HG03060 (cell line): ENCODE data around the gene DNAJB11.

ENCODE experiments used
- ATAC-seq: cut with Tn5 transposase; IDR thresholded peaks from one replicate; pipeline ENCODE4 v1.9.1; 2021; ENCODE audit warnings: low read depth, moderate number of reproducible peaks; ENCODE audit not compliant: unreplicated experiment

The DNAJB11 gene

DNA sequence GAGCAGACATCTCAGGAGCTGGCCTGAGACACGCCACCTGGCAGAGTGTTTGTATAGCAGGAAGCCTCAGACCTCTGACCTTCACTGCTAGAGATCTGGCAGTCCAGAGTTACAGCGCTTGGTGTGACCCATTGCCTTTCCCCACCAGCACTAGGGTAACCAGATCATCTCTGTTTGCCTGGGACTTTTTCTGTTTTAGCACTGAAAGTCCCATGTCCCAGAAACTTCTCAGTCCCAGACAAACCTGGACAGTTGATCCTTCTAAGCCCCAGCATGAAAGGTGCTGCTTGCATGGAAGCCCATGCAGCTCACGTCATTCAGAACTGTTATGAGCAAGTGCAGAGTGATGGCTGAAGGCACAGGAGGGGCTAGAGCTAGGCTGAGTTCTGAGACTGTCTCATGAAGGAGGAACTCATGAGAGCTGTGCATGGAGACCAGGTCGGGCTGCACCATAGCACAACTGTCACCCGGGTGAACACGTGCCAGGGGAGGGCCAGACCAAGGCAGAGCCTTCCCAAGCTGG, 24.1 kb downstream of the DNAJB11 start:
- ATAC-seq, result no peak

DNA sequence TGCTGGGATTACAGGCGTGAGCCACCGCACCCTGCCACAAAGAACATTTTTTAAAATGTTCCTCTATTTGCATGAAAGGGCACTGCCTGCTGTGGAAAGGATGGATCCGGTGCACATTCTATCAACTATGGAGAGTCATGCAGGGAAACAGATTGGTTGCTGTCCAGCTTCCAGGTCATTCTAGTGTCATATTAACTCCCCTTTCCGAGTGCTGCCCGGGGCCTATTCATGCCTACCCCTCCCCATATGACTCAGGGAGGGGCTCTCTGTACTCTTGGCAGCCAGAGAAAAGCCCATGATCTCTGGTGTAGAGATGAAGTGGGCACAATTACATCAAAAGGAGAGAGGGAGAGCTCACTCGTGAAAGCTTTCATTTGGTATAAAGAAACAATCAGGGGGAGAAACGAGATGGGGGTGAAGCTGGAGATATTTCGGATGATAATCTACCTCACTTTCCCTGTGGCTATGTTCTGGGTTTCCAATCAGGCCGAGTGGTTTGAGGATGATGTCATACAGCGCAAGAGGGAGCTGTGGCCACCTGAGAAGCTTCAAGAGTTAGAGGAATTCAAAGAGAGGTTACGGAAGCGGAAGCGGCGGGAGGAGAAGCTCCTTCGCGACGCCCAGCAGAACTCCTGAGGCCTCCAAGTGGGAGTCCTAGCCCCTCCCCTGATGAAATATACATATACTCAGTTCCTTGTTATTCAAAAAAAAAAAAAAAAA, 26.2 kb downstream of the DNAJB11 start:
- no peak for ATAC-seq

GRCh38 chr3:186598108-186598784, 27.7 kb downstream of the DNAJB11 start:
- ATAC-seq, result no peak

DNA sequence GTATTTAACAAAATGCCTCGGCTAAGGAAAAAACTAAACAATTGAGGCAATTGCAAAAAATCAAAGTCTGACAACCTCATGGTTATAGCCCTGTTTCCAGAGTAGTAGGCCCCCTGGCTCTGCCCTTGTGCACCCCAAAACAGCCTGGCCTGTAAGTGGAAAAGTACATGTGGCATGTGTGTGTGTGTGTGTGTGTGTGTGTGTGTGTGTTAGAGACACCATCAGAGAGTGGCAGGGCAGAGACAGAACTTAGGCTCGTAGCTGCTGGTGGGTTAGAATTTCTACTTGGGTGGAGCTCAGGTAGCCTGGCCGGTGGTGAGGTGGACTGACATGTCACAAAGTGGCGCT, 28.2 kb downstream of the DNAJB11 start:
- no peak for ATAC-seq

GRCh38 chr3:186599142-186599784, 28.7 kb downstream of the DNAJB11 start:
- no peak for ATAC-seq

DNA sequence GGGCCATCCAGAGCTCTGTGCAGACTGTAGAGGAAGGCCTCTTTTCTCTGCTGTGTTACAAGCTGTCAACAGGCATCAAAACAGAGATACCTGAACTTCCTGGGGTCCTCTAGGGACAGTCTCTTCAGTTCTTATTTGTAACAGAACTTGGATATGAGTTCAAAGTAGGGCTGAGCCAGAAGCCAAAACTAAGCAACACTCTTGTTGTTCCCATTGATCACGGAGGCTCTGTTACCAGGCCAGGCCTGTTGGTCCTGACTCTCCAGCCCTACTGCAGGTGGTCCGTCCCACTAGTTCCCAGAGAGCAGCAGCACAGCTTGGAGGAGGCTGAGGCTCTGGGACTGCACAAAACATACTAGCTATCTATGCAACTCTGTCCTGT, 29.3 kb downstream of the DNAJB11 start:
- ATAC-seq, result no peak

GRCh38 chr3:186600896-186601295, 30.4 kb downstream of the DNAJB11 start:
- no peak for ATAC-seq

GRCh38 chr3:186603159-186603558, 32.6 kb downstream of the DNAJB11 start:
- no peak for ATAC-seq

GRCh38 chr3:186605078-186605477, 34.6 kb downstream of the DNAJB11 start:
- ATAC-seq, result no peak

GRCh38 chr3:186605561-186606545, 35.3 kb downstream of the DNAJB11 start:
- ATAC-seq, result no peak

GRCh38 chr3:186608624-186609215, 38.2 kb downstream of the DNAJB11 start:
- no peak for ATAC-seq

- no peak for ATAC-seq
Observed at GRCh38 chr3:186609247-186609868, 38.8 kb downstream of the DNAJB11 start.

DNA sequence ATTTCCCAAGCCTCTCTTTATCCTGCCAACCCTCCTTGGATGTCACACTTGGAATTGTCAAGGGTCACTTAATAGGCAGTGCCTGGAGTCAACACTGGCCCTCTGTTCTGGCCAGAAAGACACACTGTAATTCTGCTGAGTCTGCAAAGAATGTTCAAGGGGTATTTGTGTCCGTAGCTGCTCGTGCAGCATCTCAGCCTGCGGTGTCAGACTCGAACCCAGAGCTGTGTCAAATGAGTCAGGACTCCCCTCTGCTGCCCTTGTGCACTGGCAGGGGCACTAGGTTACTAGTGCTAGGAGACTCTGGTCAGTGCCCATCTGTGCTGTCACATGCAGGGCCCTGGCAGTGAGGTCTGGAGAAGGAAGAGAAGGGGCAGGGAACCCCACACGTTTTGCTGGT, 41.5 kb downstream of the DNAJB11 start:
- ATAC-seq, result no peak

DNA sequence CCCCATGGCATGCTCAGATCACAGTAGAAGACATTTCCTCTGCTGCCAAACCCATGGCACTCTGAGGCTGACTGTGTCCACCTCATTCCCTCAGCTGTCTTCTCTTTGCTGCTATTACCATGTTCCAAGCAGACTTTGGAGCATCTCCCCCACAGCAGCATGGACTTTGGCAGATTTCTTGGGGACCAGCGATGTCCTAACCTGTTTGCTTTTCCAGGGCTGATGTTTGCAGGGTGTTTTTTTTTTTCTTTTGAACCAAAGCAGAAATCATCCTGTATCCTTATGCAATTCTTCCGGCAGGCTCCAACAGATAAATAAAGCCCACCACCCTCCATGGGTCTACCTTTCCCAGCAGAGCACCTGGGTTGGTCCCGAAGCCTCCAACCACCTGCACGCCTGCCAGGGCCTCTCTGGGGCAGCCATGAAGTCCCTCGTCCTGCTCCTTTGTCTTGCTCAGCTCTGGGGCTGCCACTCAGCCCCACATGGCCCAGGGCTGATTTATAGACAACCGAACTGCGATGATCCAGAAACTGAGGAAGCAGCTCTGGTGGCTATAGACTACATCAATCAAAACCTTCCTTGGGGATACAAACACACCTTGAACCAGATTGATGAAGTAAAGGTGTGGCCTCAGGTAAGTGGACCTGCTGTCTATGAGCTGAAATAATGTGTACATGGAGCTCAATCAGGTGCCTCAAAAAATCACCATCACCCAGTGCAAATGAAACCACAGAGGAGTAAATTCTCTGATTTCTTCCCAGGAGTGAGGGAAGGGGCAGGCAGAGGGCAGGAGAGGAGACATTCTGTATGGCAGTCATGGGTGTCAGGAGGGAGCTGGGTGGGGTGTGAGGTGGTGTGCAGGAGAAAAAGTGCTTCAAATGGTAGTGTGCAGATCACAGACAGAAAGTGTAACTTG, 42.5 kb downstream of the DNAJB11 start, which contains the start of gene AHSG:
AHSG (plus strand) TSS at position 340 of the 916 bp plus-strand sequence; CDS start at position 422, 82 bp downstream.
- ATAC-seq, result no peak

- no peak for ATAC-seq
Observed at GRCh38 chr3:186613637-186614265, 43.2 kb downstream of the DNAJB11 start.

DNA sequence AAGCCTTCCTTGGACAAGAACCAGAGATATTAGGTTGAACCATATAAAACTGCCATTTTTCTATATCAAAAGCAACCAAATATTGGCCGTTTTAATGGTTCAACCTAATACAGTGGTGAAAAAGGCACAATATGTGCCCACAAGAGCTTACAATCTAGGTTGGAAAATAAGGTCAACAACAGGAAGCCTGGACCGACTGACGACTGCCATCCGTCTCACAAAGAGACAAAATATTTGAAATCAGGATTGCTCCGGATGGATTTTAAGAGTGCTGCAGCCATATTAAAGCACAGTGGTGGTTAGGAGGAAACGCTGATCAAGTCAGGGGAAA, 43.7 kb downstream of the DNAJB11 start:
- ATAC-seq, result no peak

GRCh38 chr3:186614597-186615483, 44.3 kb downstream of the DNAJB11 start:
- no peak for ATAC-seq
